Ovary (tissue), 3 donors: ENCODE results near the gene C19orf73.

ENCODE experiments used
- EP300 ChIP-seq: sonication (generic); formaldehyde crosslinking; IDR thresholded peaks from one replicate; pipeline ENCODE4 v1.6.1; 2017; ENCODE audit warnings: antibody characterized with exemption
- TF ChIP-seq, protein P1 (sequence below), 3 donors: fragments of 450-650 bp in 2 of 3; fragments of 200-600 bp in 1 of 3; IDR thresholded peaks; one replicate each; pipeline versions ENCODE4 v1.5.1 to v1.8.0; 2016 to 2022; ENCODE audit warnings: antibody characterized with exemption in 3 of 3, mild to moderate bottlenecking in 1 of 3
- donor health status: DM: no; HTN: no; CAD: no.

DNA sequence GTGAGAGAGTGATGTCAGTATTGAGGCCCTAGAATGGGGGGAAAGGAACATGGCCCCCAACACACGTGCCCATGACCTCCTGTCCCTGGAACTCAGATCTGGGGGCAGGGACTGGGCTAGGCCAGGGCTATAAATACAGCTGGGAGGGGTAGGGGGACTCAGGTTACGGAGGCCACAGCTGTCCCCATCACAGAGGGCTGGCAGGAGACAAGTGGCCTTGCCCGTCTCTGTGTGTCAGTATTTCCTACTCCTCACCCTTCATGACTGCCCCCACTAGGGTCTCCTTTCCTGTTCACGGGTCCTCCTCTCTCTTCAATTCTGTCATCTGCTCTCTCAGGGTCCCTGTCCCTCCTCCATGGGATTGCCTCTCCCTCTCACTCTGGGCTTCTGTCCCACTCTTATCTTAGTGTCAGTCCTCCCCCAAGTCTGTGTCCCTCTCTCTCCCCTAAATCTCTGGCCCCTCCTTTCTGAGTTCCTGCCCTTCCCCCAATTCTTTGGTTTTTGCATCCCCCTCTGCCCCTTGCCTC is 36.9 kb upstream of the C19orf73 start:
- TF ChIP-seq EP300: no peak
- TF ChIP-seq, protein P1, sequence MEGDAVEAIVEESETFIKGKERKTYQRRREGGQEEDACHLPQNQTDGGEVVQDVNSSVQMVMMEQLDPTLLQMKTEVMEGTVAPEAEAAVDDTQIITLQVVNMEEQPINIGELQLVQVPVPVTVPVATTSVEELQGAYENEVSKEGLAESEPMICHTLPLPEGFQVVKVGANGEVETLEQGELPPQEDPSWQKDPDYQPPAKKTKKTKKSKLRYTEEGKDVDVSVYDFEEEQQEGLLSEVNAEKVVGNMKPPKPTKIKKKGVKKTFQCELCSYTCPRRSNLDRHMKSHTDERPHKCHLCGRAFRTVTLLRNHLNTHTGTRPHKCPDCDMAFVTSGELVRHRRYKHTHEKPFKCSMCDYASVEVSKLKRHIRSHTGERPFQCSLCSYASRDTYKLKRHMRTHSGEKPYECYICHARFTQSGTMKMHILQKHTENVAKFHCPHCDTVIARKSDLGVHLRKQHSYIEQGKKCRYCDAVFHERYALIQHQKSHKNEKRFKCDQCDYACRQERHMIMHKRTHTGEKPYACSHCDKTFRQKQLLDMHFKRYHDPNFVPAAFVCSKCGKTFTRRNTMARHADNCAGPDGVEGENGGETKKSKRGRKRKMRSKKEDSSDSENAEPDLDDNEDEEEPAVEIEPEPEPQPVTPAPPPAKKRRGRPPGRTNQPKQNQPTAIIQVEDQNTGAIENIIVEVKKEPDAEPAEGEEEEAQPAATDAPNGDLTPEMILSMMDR (IDR thresholded peaks at IDR 0.05): no peak
